GM23248 (cell line): ENCODE data around the gene SPR. TPM values are rescaled to one million over a fixed set of nuclear protein-coding genes. Genes with fewer than 3 reads are reported as not detected.
A peak's percentile ranks its signal among the peaks of the same experiment; 100 is the strongest.

ENCODE experiments used
- DNase-seq: peaks from one replicate; pipeline ENCODE4 v3.0.0-alpha.2; 2015
- H2AFZ ChIP-seq: fragments of 200-600 bp; sonication (generic); 2 replicates; pipeline ENCODE4 v1.6.1; 2016; ENCODE audit warnings: antibody characterized with exemption
- H3F3A ChIP-seq: fragments of 200-600 bp; sonication (generic); 2 replicates; pipeline ENCODE4 v1.6.1; 2016; ENCODE audit warnings: mild to moderate bottlenecking, antibody characterized with exemption, mixed run types; ENCODE audit not compliant: insufficient read depth
- H3K27ac ChIP-seq: fragments of 200-600 bp; sonication (generic); 2 replicates; pipeline ENCODE4 v1.5.1; 2016; ENCODE audit warnings: mild to moderate bottlenecking
- H3K27me3 ChIP-seq: fragments of 200-600 bp; sonication (generic); replicated peaks from 2 replicates; pipeline ENCODE4 v1.6.1; 2016; ENCODE audit warnings: mild to moderate bottlenecking; ENCODE audit not compliant: insufficient read depth
- H3K36me3 ChIP-seq: fragments of 200-600 bp; sonication (generic); 2 replicates; pipeline ENCODE4 v1.6.1; 2016; ENCODE audit warnings: low read depth, mild to moderate bottlenecking
- H3K4me1 ChIP-seq: fragments of 200-600 bp; sonication (generic); 2 replicates; pipeline ENCODE4 v1.6.1; 2016; ENCODE audit warnings: mild to moderate bottlenecking; ENCODE audit not compliant: insufficient read depth
- H3K4me2 ChIP-seq: fragments of 200-600 bp; sonication (generic); one replicate; pipeline ENCODE4 v1.6.1; 2016; ENCODE audit warnings: mild to moderate bottlenecking; ENCODE audit not compliant: unreplicated experiment
- H3K4me3 ChIP-seq: fragments of 200-600 bp; sonication (generic); 2 replicates; pipeline ENCODE4 v1.5.1; 2016; ENCODE audit warnings: mild to moderate bottlenecking
- H3K79me2 ChIP-seq: fragments of 200-600 bp; sonication (generic); 2 replicates; pipeline ENCODE4 v1.6.1; 2016; ENCODE audit warnings: mild to moderate bottlenecking; ENCODE audit not compliant: insufficient read depth
- H3K9ac ChIP-seq: fragments of 200-600 bp; sonication (generic); 2 replicates; pipeline ENCODE4 v1.6.1; 2016; ENCODE audit warnings: mild to moderate bottlenecking
- H3K9me2 ChIP-seq: fragments of 200-600 bp; sonication (generic); 2 replicates; pipeline ENCODE4 v1.6.1; 2016; ENCODE audit warnings: mixed run types, mild to moderate bottlenecking, moderate library complexity; ENCODE audit not compliant: insufficient read depth
- H3K9me3 ChIP-seq: fragments of 200-600 bp; sonication (generic); one replicate; pipeline ENCODE4 v1.6.1; 2017; ENCODE audit warnings: low read depth
- H4K20me1 ChIP-seq: fragments of 200-600 bp; sonication (generic); 2 replicates; pipeline ENCODE4 v1.6.0; 2016; ENCODE audit not compliant: insufficient read depth
- EZH2 ChIP-seq: fragments of 200-600 bp; sonication (generic); IDR thresholded peaks from 2 replicates; pipeline ENCODE4 v1.6.1; 2018; ENCODE audit warnings: antibody characterized with exemption, mild to moderate bottlenecking; ENCODE audit not compliant: insufficient read depth, poor library complexity, severe bottlenecking
- EZH2phosphoT487 ChIP-seq: fragments of 200-600 bp; sonication (generic); IDR thresholded peaks from 2 replicates; pipeline ENCODE4 v1.6.1; 2018; ENCODE audit warnings: antibody characterized with exemption, moderate library complexity, mild to moderate bottlenecking, low read depth; ENCODE audit not compliant: insufficient read depth
- WGBS, 2 experiments: methylation state at CpG; one replicate each; pipeline ENCODE4 v1.1.6; 2015 to 2017; ENCODE audit warnings: low lambda C conversion rate in 2 of 2, low coverage in 1 of 2; ENCODE audit errors: missing lambda C conversion rate in 2 of 2; 5-methylcytosine and 5-hydroxymethylcytosine counted together
- in situ Hi-C: fragments of 300-500 bp; cut with MboI; formaldehyde crosslinking; loops from 2 replicates; pipeline ENCODE4 v1.15.0; 2020
- polyA plus RNA-seq: library from polyadenylated mRNA; unstranded; fragments of >200 nt; fragmentation: Nextera tagmentation; extraction: Ambion mirVana; gene quantifications from 2 replicates; pipeline ENCODE4 v1.2.1, GENCODE V29; 2016
- total RNA-seq: library from RNA; depleted of rRNA; stranded (reverse); fragments of >200 nt; shearing (Covaris generic); gene quantifications from 2 replicates; pipeline ENCODE4 v1.2.3, GENCODE V29; 2014; rRNA removed

Gene SPR
- total and polyA plus RNA-seq, 2 experiments from 2014 or later, result 17.1 to 21.1 TPM

GRCh38 chr2:72938455-72938854, 51.2 kb downstream of the SPR start:
- Histone ChIP-seq H4K20me1 (no peaks in the 10 kb centered on the region), H3K9me3 (no peaks in the 10 kb centered on the region), H3K9ac (no peak overlapping the region), H3K4me2 (no peak overlapping the region), H3K27ac (no peak overlapping the region), H3K4me1 (peaks cover 12% of the 10 kb centered on the region), H3F3A (no peaks in the 10 kb centered on the region), H3K9me2 (no peaks in the 10 kb centered on the region), H3K27me3 (no peaks in the 10 kb centered on the region), H3K4me3 (no peak overlapping the region), H2AFZ (no peak overlapping the region), H3K79me2 (no peaks in the 10 kb centered on the region), H3K36me3 (no peaks in the 10 kb centered on the region)
- in situ Hi-C loops, result no loop called here
- DNase-seq, result no peak
- TF ChIP-seq EZH2 (no peak), EZH2phosphoT487 (no peak)
- 64 to 81% methylated on average over 5 of the region's 5 CpGs for WGBS, 2 experiments

- H4K20me1 ChIP-seq, result no peaks in the 10 kb centered on the region
- TF ChIP-seq EZH2phosphoT487, result no peak
- TF ChIP-seq EZH2, result no peak
- in situ Hi-C loops, result no loop called here
- no peaks in the 10 kb centered on the region for H3K27me3 ChIP-seq
- peaks cover 12% of the 10 kb centered on the region for H3K4me1 ChIP-seq
- H3K4me2 ChIP-seq, result no peak overlapping the region
- DNase-seq, result no peak
- no peak overlapping the region for H3K9ac ChIP-seq
- H3K4me3 ChIP-seq, result no peak overlapping the region
- H3K9me2 ChIP-seq, result no peaks in the 10 kb centered on the region
- no peak overlapping the region for H2AFZ ChIP-seq
- H3K9me3 ChIP-seq, result no peaks in the 10 kb centered on the region
- no peaks in the 10 kb centered on the region for H3K79me2 ChIP-seq
- no peaks in the 10 kb centered on the region for H3K36me3 ChIP-seq
- WGBS, 2 experiments, result 75 to 85% methylated on average over 6 of the region's 6 CpGs
- H3F3A ChIP-seq, result no peaks in the 10 kb centered on the region
- no peak overlapping the region for H3K27ac ChIP-seq
Observed at GRCh38 chr2:72940361-72940760, 53.2 kb downstream of the SPR start.

- H3F3A ChIP-seq, result no peaks in the 10 kb centered on the region
- 48 to 65% methylated on average over 6 of the region's 6 CpGs for WGBS, 2 experiments
- H3K27me3 ChIP-seq, result no peaks in the 10 kb centered on the region
- H3K36me3 ChIP-seq, result no peaks in the 10 kb centered on the region
- H3K9me3 ChIP-seq, result no peaks in the 10 kb centered on the region
- H3K79me2 ChIP-seq, result no peaks in the 10 kb centered on the region
- H4K20me1 ChIP-seq, result no peaks in the 10 kb centered on the region
- no peaks in the 10 kb centered on the region for H3K9me2 ChIP-seq
- peak; percentile 88 for DNase-seq
- H3K4me2 ChIP-seq, result no peak overlapping the region
- in situ Hi-C loops, result no loop called here
- H3K4me3 ChIP-seq, result no peak overlapping the region
- H2AFZ ChIP-seq, result no peak overlapping the region
- no peak overlapping the region for H3K27ac ChIP-seq
- peaks cover 12% of the 10 kb centered on the region for H3K4me1 ChIP-seq
- TF ChIP-seq EZH2phosphoT487 (no peak), EZH2 (no peak)
- H3K9ac ChIP-seq, result no peak overlapping the region
Observed at GRCh38 chr2:72940786-72941185, 53.6 kb downstream of the SPR start.

Other genes with a start within 250 kb of the SPR start
- 18.3 and 20.7 TPM in 2 replicates for gene EXOC6B, start 61.4 kb upstream of the SPR start, total RNA-seq
- gene EXOC6B, start 61.4 kb upstream of the SPR start, polyA plus RNA-seq, result 8.9 and 9.0 TPM in 2 replicates
- not detected in 2 replicates for gene EMX1, start 30.1 kb downstream of the SPR start, total RNA-seq
- gene EMX1, start 30.1 kb downstream of the SPR start, polyA plus RNA-seq, result not detected in 2 replicates
- gene SFXN5, start 184.3 kb downstream of the SPR start, total RNA-seq, result 16.4 and 17.1 TPM in 2 replicates
- gene SFXN5, start 184.3 kb downstream of the SPR start, polyA plus RNA-seq, result 7.3 and 10.0 TPM in 2 replicates
- 71.9 and 76.6 TPM in 2 replicates for gene RAB11FIP5, start 225.5 kb downstream of the SPR start, total RNA-seq
- 34.4 and 35.0 TPM in 2 replicates for gene RAB11FIP5, start 225.5 kb downstream of the SPR start, polyA plus RNA-seq